Colon (tissue), 2 donors: Measurements from ENCODE around the gene KIAA1549.
"Not testable (repeated sequence)": the region's sequence is repeated elsewhere in the genome, so short reads cannot be mapped to it uniquely, and the experiment has no call there.

Experiments
- FAIRE-seq: peaks from 2 replicates; lab custom pipeline; 2012; peaks lifted over from hg19 to GRCh38; lab: Jason Lieb, UNC
- donor health status: control.
- donor health status: control.

The KIAA1549 gene

DNA sequence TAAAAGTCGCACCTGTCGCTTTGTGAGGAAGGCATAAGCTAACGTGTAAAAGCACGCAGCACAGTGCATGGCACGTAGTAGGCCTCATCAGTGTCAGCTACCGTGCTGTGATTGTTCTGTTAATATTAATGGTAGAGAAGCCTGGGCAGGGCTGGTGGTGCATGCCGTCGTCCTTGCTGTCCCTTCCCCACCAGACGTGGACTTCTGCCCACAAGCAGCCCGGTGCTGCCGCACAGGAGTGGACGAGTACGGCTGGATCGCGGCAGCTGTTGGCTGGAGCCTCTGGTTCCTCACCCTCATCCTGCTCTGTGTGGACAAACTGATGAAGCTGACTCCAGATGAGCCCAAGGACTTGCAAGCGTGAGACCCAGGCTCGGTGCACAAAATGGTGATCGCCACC lies 178.5 kb downstream of the KIAA1549 start:
- FAIRE-seq: no peak

DNA sequence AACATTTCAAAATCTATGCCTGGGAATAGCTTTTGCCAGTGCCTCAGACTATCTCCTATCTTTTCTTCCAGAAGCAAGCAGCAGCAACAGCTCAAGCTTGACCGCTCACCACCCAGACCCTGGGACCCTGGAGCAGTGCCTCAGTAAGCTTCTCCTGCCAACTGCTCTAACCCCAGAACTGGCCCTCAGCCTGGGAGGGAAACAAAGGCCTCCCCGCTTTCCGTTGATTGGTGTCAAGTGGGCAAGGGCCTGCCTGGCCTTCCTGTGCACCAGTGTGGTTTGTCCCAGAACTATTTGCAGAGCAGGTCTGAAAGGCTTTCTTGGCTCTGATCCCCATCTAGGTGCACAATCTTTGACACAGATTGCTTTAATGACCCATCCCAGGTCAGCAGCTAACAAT lies 179.9 kb downstream of the KIAA1549 start:
- FAIRE-seq: no peak

DNA sequence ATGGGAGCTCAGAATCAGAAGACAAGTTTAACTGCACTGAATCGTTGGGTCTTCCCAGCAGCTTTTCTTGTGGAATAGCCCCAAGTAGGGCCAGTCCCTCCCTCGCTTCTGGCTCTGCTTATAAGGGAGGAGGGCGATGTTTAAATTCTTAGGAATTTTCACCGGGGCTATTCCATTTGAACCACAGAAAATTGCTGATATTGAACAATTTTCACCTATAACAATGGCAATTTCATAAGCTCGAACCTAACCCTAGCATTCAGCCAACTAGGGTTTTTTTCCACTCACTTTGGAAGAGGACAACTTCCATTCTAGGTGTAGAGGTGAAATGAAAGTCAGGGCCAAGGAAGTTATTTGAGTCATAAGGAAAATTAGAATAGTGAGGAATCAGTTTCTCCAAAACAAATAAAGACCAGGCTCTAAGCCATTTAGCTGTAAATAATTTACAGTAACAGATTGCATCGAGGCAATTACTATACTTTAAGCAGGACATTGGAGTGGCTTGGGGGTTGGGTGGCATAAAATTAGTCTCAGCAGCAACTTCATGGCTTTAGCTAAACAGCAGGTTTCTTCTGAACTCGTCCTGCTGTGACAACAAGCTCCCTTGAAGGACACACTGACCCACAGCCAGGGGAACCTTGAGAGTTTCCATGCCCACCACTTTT lies 181.7 kb downstream of the KIAA1549 start:
- FAIRE-seq: no peak

DNA sequence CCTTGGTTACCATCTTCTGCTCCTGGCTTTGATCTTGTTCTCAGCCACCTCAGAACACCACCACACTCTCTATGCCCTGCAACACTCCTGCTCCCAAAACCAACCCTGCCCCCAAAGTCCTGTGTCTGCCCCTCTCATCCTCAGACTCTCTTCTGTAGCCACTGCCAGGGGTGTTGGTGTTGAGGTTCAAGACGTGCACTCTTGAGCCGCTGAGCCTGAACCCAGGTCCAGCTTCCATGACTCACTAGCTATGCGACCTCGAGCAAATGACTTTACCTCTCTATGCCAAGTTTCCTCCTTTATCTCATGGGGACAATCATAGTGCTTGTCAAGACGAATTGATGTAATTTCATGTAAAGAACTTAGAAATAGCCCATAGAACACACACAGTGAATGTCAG lies 182.4 kb downstream of the KIAA1549 start:
- no peak for FAIRE-seq

DNA sequence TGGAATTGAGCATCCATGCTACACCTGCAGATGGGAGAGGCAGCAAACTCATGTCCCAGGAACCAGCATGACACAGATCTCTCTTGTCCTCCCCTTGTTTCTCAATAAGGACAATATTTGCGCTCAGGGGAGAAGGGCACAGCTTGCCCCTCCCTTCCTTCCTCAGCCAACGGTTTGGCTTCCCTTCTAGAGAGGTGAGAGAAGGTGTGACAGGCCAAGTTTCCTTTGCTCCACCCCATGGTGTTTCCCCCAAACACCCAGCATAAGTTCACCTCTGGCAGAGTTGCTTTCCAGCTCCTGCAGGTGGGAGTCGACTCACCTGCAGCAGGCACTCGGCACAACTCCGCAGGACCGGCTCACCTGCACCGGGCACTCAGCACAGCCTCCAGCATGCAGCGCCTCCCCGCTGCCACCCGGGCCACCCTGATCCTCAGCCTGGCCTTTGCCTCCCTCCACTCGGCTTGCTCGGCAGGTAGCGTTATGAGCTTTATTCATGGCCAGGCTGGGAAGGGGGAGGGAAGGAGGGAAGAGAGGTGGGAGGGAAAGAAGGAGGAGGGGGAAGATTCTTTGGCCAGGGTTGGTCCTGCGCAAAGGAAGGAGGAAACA lies 183.4 kb downstream of the KIAA1549 start, which contains the start of the genes ATP6V0A4 and TMEM213:
TSS of gene ATP6V0A4 (minus strand) at position 482 of the 606 bp plus-strand sequence. CDS start 26,949 bp downstream, outside the sequence.
TSS of gene TMEM213 (plus strand) at position 280 of the 606 bp plus-strand sequence. CDS start at position 391, 111 bp downstream.
- FAIRE-seq: no peak

DNA sequence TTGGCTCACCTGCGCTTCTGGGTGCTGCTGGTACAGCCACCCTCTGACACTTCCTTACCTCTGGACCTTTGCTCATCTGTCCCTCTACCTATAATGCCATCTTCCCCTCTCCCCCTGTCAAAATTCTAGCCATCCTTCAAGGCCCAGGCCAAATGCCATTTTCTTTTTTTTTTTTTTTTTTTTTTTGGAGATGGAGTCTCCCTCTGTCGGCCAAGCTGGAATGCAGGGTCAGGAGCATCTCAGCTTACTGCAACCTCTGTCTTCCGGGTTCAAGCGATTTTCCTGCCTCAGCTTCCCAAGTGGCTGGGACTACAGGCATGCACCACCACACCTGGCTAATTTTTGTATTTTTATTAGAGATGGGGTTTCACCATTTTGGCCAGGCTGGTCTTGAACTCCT lies 184.1 kb downstream of the KIAA1549 start:
- not testable (repeated sequence) for FAIRE-seq

DNA sequence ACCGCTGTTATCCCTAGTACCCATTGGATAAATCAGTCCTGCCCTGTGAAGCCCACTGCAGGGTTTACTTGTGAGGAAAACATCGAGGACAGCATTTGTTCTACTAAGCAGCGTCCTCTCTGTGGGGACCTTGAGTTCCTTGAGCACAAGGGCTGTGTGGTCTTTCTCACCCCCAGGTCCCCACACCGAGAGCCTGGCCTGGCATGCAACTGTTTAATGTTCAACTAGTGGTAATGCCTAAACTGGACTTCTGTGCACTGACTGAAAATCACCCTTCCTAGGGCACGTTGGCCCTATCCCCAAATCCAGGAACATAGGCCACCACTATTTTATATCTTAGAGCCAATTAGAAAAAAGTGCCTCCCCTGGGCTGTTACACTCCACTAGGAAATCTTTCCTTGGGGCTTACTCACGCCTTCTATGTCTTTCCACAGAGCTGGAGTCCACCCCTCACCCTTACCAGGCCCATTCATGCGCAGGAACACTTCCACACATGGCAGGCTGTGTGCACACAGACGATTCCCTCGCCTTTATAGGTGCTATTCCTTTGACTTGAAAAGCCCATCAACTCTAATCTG lies 185.1 kb downstream of the KIAA1549 start:
- FAIRE-seq: no peak

DNA sequence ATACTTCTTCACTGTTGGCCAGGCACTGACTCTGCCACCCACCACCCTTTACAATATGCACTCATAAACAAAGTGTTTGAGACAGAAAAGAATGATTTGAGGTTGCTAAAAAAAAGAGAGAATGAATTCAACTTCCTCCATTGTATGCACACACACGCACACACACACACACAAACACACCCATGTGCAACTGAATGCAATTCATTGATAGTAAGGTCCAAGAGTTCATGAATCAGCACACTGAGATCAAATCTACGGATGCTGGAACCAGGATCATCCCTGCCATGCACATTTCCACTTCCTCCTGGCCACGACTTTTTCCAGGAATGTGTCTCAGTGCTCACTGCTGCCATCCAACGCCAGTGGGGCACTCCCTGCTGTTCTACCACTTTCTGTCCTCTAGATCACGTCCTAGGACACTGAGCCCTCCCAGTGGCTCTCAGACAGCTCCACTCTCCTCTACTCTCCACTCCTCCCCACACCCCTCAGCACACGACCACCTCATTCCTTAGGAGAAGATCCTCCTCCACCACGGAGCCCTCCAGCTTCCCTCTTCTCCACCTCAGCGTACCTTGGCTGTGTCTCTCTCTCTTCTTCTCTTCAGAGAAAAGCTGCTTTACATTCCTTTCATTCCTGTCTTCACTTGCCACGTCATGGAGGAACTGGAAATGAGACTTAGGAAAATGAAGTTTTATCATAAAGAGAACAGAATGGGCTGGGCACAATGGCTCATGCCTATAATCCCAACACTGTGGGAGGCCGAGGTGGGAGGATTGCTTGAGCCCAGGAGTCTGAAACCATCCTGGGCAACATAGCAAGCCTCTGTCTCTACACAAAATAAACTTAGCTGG lies 195.4 kb downstream of the KIAA1549 start:
- FAIRE-seq: no peak

DNA sequence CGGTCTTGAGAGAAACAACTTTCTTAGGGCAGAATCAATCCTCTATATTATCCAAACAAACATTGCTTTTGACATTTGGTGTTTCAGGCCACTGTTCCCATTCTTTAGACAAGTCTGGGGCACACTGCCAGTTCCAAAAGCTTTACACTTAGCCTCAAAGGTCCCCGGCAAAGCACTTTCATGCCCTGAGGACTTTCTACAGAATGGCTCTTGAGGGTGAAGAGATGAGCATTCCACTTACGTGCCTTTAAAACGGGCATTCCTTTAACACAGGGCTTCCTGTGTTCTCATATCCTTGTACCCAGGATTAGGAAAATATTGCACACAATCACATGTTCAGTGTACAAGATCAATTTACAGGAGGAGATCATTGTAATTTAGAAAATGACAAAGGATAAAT lies 196.5 kb downstream of the KIAA1549 start:
- FAIRE-seq: no peak
